IPS-15b (cell line): ENCODE measurements around the gene SNX9.

Source experiments
- H3K27me3 ChIP-seq: one replicate; pipeline ENCODE4 v1.6.1; 2013; ENCODE audit warnings: low read length; ENCODE audit not compliant: control insufficient read depth, insufficient read depth
- H3K36me3 ChIP-seq: one replicate; pipeline ENCODE4 v1.6.1; 2013; ENCODE audit warnings: low read length; ENCODE audit not compliant: control insufficient read depth, insufficient read depth
- H3K4me1 ChIP-seq: one replicate; pipeline ENCODE4 v1.6.1; 2013; ENCODE audit warnings: mild to moderate bottlenecking, low read length; ENCODE audit not compliant: control insufficient read depth, insufficient read depth
- H3K4me3 ChIP-seq: one replicate; pipeline ENCODE4 v1.5.1; 2013; ENCODE audit warnings: low read depth, low read length
- H3K9ac ChIP-seq: one replicate; pipeline ENCODE4 v1.6.1; 2013; ENCODE audit warnings: low read depth, mild to moderate bottlenecking, low read length
- H3K9me3 ChIP-seq: one replicate; pipeline ENCODE4 v1.6.1; 2013; ENCODE audit warnings: mild to moderate bottlenecking, low read length; ENCODE audit not compliant: control insufficient read depth, insufficient read depth

The SNX9 gene

GRCh38 chr6:157904999-157905398 is 82.0 kb downstream of the SNX9 start:
- Histone ChIP-seq H3K4me3 (no peak overlapping the region), H3K36me3 (peaks cover 5% of the 10 kb centered on the region), H3K27me3 (no peaks in the 10 kb centered on the region), H3K9me3 (no peaks in the 10 kb centered on the region), H3K9ac (no peak overlapping the region), H3K4me1 (peaks cover 5% of the 10 kb centered on the region)

- Histone ChIP-seq H3K36me3 (peaks cover 5% of the 10 kb centered on the region), H3K9me3 (no peaks in the 10 kb centered on the region), H3K27me3 (no peaks in the 10 kb centered on the region), H3K4me1 (peaks cover 5% of the 10 kb centered on the region), H3K4me3 (no peak overlapping the region), H3K9ac (no peak overlapping the region)
Measured at GRCh38 chr6:157905590-157906342, 82.7 kb downstream of the SNX9 start.

GRCh38 chr6:157906537-157907061 is 83.6 kb downstream of the SNX9 start:
- peaks cover 5% of the 10 kb centered on the region for H3K36me3 ChIP-seq

GRCh38 chr6:157907651-157908050 is 84.6 kb downstream of the SNX9 start:
- Histone ChIP-seq H3K4me3 (no peak overlapping the region), H3K9ac (no peak overlapping the region), H3K9me3 (no peaks in the 10 kb centered on the region), H3K27me3 (no peaks in the 10 kb centered on the region), H3K36me3 (peaks cover under 1% of the 10 kb centered on the region), H3K4me1 (peaks cover 5% of the 10 kb centered on the region)

More at GRCh38 chr6:157906537-157907061, 83.6 kb downstream of the SNX9 start:
- Histone ChIP-seq H3K27me3 (no peaks in the 10 kb centered on the region), H3K9ac (no peak overlapping the region), H3K4me3 (no peak overlapping the region), H3K4me1 (peaks cover 5% of the 10 kb centered on the region), H3K9me3 (no peaks in the 10 kb centered on the region)

GRCh38 chr6:157908369-157909281 is 85.6 kb downstream of the SNX9 start:
- Histone ChIP-seq H3K4me1 (peaks cover 5% of the 10 kb centered on the region), H3K4me3 (no peak overlapping the region), H3K36me3 (peaks cover 3% of the 10 kb centered on the region), H3K9ac (no peak overlapping the region), H3K27me3 (no peaks in the 10 kb centered on the region), H3K9me3 (no peaks in the 10 kb centered on the region)

GRCh38 chr6:157909282-157909664 is 86.2 kb downstream of the SNX9 start:
- Histone ChIP-seq H3K27me3 (no peaks in the 10 kb centered on the region), H3K4me1 (peaks cover 5% of the 10 kb centered on the region), H3K4me3 (no peak overlapping the region), H3K9me3 (no peaks in the 10 kb centered on the region), H3K36me3 (peaks cover 3% of the 10 kb centered on the region), H3K9ac (no peak overlapping the region)

- Histone ChIP-seq H3K9ac (no peak overlapping the region), H3K9me3 (no peaks in the 10 kb centered on the region), H3K36me3 (peaks cover 3% of the 10 kb centered on the region), H3K27me3 (no peaks in the 10 kb centered on the region), H3K4me3 (no peak overlapping the region), H3K4me1 (no peaks in the 10 kb centered on the region)
Measured at GRCh38 chr6:157911278-157911677, 88.2 kb downstream of the SNX9 start.

- Histone ChIP-seq H3K9ac (no peak overlapping the region), H3K27me3 (no peaks in the 10 kb centered on the region), H3K36me3 (peaks cover 3% of the 10 kb centered on the region), H3K4me1 (no peaks in the 10 kb centered on the region), H3K4me3 (no peak overlapping the region), H3K9me3 (no peaks in the 10 kb centered on the region)
Measured at GRCh38 chr6:157911786-157912185, 88.7 kb downstream of the SNX9 start.

GRCh38 chr6:157912326-157912725 is 89.3 kb downstream of the SNX9 start:
- Histone ChIP-seq H3K4me3 (no peak overlapping the region), H3K27me3 (no peaks in the 10 kb centered on the region), H3K9me3 (no peaks in the 10 kb centered on the region), H3K4me1 (no peaks in the 10 kb centered on the region), H3K9ac (no peak overlapping the region), H3K36me3 (peaks cover 3% of the 10 kb centered on the region)

GRCh38 chr6:157921685-157922367 is 98.8 kb downstream of the SNX9 start:
- H3K9ac ChIP-seq: no peak overlapping the region
- no peak overlapping the region for H3K4me3 ChIP-seq
- H3K9me3 ChIP-seq: no peaks in the 10 kb centered on the region
- no peaks in the 10 kb centered on the region for H3K4me1 ChIP-seq
- no peaks in the 10 kb centered on the region for H3K36me3 ChIP-seq
- H3K27me3 ChIP-seq: no peaks in the 10 kb centered on the region

GRCh38 chr6:157925771-157926170 is 102.7 kb downstream of the SNX9 start:
- H3K9ac ChIP-seq: no peak overlapping the region
- H3K27me3 ChIP-seq: no peaks in the 10 kb centered on the region
- no peaks in the 10 kb centered on the region for H3K9me3 ChIP-seq
- peaks cover 9% of the 10 kb centered on the region for H3K4me1 ChIP-seq
- no peaks in the 10 kb centered on the region for H3K36me3 ChIP-seq
- no peak overlapping the region for H3K4me3 ChIP-seq
